DOHH2 (cell line): ENCODE results near the gene SUPT4H1.

Experiments used
- H3F3A ChIP-seq: fragments of 200-600 bp; sonication (generic), shearing (Covaris generic); 2 replicates; pipeline ENCODE4 v1.6.0; 2016; ENCODE audit warnings: antibody characterized with exemption, mild to moderate bottlenecking; ENCODE audit not compliant: control insufficient read depth, insufficient read depth
- H3K27ac ChIP-seq: fragments of 200-600 bp; sonication (generic); 2 replicates; pipeline ENCODE4 v1.5.1; 2014; ENCODE audit warnings: low read depth, mild to moderate bottlenecking, low read length, moderate library complexity
- H3K27me3 ChIP-seq: fragments of 200-600 bp; sonication (generic); 2 replicates; pipeline ENCODE4 v1.6.1; 2014; ENCODE audit warnings: mild to moderate bottlenecking, low read length, mixed read lengths; ENCODE audit not compliant: control insufficient read depth
- H3K36me3 ChIP-seq: fragments of 200-600 bp; sonication (generic); 2 replicates; pipeline ENCODE4 v1.6.1; 2014; ENCODE audit warnings: mild to moderate bottlenecking, low read length, moderate library complexity, mixed read lengths; ENCODE audit not compliant: control insufficient read depth
- H3K4me1 ChIP-seq: fragments of 200-600 bp; sonication (generic); 2 replicates; pipeline ENCODE4 v1.6.1; 2014; ENCODE audit warnings: mild to moderate bottlenecking, low read length, mixed read lengths; ENCODE audit not compliant: control insufficient read depth
- H3K4me2 ChIP-seq: fragments of 200-600 bp; sonication (generic); 2 replicates; pipeline ENCODE4 v1.6.0; 2014; ENCODE audit warnings: mild to moderate bottlenecking, low read length, moderate library complexity
- H3K4me3 ChIP-seq: fragments of 200-600 bp; sonication (generic); 2 replicates; pipeline ENCODE4 v1.5.1; 2014; ENCODE audit warnings: mild to moderate bottlenecking, low read length, mixed read lengths
- H3K79me2 ChIP-seq: fragments of 200-600 bp; sonication (generic); 2 replicates; pipeline ENCODE4 v1.6.1; 2014; ENCODE audit warnings: mild to moderate bottlenecking, low read length, mixed read lengths; ENCODE audit not compliant: control insufficient read depth
- H3K9me2 ChIP-seq: fragments of 200-600 bp; sonication (generic); replicated peaks from 2 replicates; pipeline ENCODE4 v1.6.1; 2014; ENCODE audit warnings: mild to moderate bottlenecking, low read length, mixed read lengths; ENCODE audit not compliant: control insufficient read depth
- H3K9me3 ChIP-seq: fragments of 200-600 bp; sonication (generic); 2 replicates; pipeline ENCODE4 v1.6.1; 2014; ENCODE audit warnings: antibody characterized with exemption, low read length, mixed read lengths; ENCODE audit not compliant: control insufficient read depth, insufficient read depth
- H4K20me1 ChIP-seq: fragments of 200-600 bp; sonication (generic); 2 replicates; pipeline ENCODE4 v1.6.0; 2014; ENCODE audit warnings: low read depth, mild to moderate bottlenecking, antibody characterized with exemption, low read length, moderate library complexity; ENCODE audit not compliant: control insufficient read depth, insufficient read depth
- CTCF ChIP-seq: fragments of 200-600 bp; sonication (generic); IDR thresholded peaks from one replicate; pipeline ENCODE4 v1.5.1; 2014; ENCODE audit warnings: antibody characterized with exemption, mild to moderate bottlenecking, low read depth, low read length; ENCODE audit not compliant: poor library complexity, severe bottlenecking
- EZH2phosphoT487 ChIP-seq: fragments of 200-600 bp; sonication (generic); IDR thresholded peaks from 2 replicates; pipeline ENCODE4 v1.6.1; 2017; ENCODE audit warnings: borderline replicate concordance, mild to moderate bottlenecking, antibody characterized with exemption, low read length, moderate library complexity, mixed read lengths

Gene SUPT4H1

GRCh38 chr17:58325289-58325726 is 26.7 kb downstream of the SUPT4H1 start:
- Histone ChIP-seq H3K4me2 (no peak overlapping the region; the same call in 1 of the 2 replicates), H3K4me3 (no peak overlapping the region), H3K9me2 (no peaks in the 10 kb centered on the region), H3K79me2 (no peaks in the 10 kb centered on the region; the same call in 1 of the 2 replicates), H4K20me1 (no peaks in the 10 kb centered on the region), H3K27me3 (peaks cover 58% of the 10 kb centered on the region), H3K4me1 (peaks cover 34% of the 10 kb centered on the region), H3K36me3 (peaks cover 3% of the 10 kb centered on the region), H3F3A (peaks cover 18% of the 10 kb centered on the region), H3K9me3 (no peaks in the 10 kb centered on the region), H3K27ac (no peak overlapping the region)
- TF ChIP-seq CTCF (no peak), EZH2phosphoT487 (no peak)

GRCh38 chr17:58324409-58325288 is 27.4 kb downstream of the SUPT4H1 start:
- H3K4me1 ChIP-seq: peaks cover 27% of the 10 kb centered on the region
- no peaks in the 10 kb centered on the region for H3K79me2 ChIP-seq
- H3K9me3 ChIP-seq: no peaks in the 10 kb centered on the region
- no peaks in the 10 kb centered on the region for H3K36me3 ChIP-seq
- peak; percentile 95 for TF ChIP-seq EZH2phosphoT487
- no peak for TF ChIP-seq CTCF
- no peak overlapping the region for H3K4me3 ChIP-seq
- peaks cover 12% of the 10 kb centered on the region for H3F3A ChIP-seq
- peaks cover 58% of the 10 kb centered on the region for H3K27me3 ChIP-seq
- H3K27ac ChIP-seq: no peak overlapping the region
- no peak overlapping the region; the same call in 1 of the 2 replicates for H3K4me2 ChIP-seq
- no peaks in the 10 kb centered on the region for H4K20me1 ChIP-seq
- no peaks in the 10 kb centered on the region for H3K9me2 ChIP-seq

GRCh38 chr17:58324056-58324408 is 28.0 kb downstream of the SUPT4H1 start:
- H3K36me3 ChIP-seq: no peaks in the 10 kb centered on the region
- H3K27me3 ChIP-seq: peaks cover 58% of the 10 kb centered on the region
- TF ChIP-seq CTCF (no peak), EZH2phosphoT487 (no peak)
- no peak overlapping the region for H3K27ac ChIP-seq
- H3K9me3 ChIP-seq: no peaks in the 10 kb centered on the region
- no peaks in the 10 kb centered on the region for H4K20me1 ChIP-seq
- peaks cover 9% of the 10 kb centered on the region for H3F3A ChIP-seq
- H3K4me3 ChIP-seq: no peak overlapping the region
- H3K79me2 ChIP-seq: no peaks in the 10 kb centered on the region
- no peaks in the 10 kb centered on the region for H3K9me2 ChIP-seq
- peaks cover 23% of the 10 kb centered on the region for H3K4me1 ChIP-seq
- H3K4me2 ChIP-seq: no peak overlapping the region
